Mucosa of stomach (tissue), 1 donor: ENCODE measurements around the gene SKIDA1.
A peak's percentile ranks its signal among the peaks of the same experiment; 100 is the strongest.

Experiments
- H3K27me3 ChIP-seq: one replicate; pipeline ENCODE4 v1.7.0; 2013; ENCODE audit warnings: mild to moderate bottlenecking, low read length; ENCODE audit not compliant: control insufficient read depth, insufficient read depth
- H3K36me3 ChIP-seq: one replicate; pipeline ENCODE4 v1.7.0; 2013; ENCODE audit warnings: low read length; ENCODE audit not compliant: control insufficient read depth, insufficient read depth
- H3K4me1 ChIP-seq: one replicate; pipeline ENCODE4 v1.7.0; 2013; ENCODE audit warnings: mild to moderate bottlenecking, low read length; ENCODE audit not compliant: control insufficient read depth, insufficient read depth
- H3K4me3 ChIP-seq: one replicate; pipeline ENCODE4 v1.7.0; 2013; ENCODE audit warnings: low read length
- H3K9ac ChIP-seq: one replicate; pipeline ENCODE4 v1.7.0; 2013; ENCODE audit warnings: mild to moderate bottlenecking, low read length, moderate library complexity
- H3K9me3 ChIP-seq: one replicate; pipeline ENCODE4 v1.7.0; 2013; ENCODE audit warnings: mild to moderate bottlenecking, low read length, moderate library complexity; ENCODE audit not compliant: control insufficient read depth
- donor health status: Pancreatic carcinoma.

Gene SKIDA1

GRCh38 chr10:21502348-21502740 lies 23.1 kb downstream of the SKIDA1 start:
- no peak overlapping the region for H3K4me3 ChIP-seq
- no peaks in the 10 kb centered on the region for H3K9me3 ChIP-seq
- no peaks in the 10 kb centered on the region for H3K36me3 ChIP-seq
- no peak overlapping the region for H3K9ac ChIP-seq
- peaks cover 3% of the 10 kb centered on the region for H3K4me1 ChIP-seq
- H3K27me3 ChIP-seq = peaks cover 58% of the 10 kb centered on the region

DNA sequence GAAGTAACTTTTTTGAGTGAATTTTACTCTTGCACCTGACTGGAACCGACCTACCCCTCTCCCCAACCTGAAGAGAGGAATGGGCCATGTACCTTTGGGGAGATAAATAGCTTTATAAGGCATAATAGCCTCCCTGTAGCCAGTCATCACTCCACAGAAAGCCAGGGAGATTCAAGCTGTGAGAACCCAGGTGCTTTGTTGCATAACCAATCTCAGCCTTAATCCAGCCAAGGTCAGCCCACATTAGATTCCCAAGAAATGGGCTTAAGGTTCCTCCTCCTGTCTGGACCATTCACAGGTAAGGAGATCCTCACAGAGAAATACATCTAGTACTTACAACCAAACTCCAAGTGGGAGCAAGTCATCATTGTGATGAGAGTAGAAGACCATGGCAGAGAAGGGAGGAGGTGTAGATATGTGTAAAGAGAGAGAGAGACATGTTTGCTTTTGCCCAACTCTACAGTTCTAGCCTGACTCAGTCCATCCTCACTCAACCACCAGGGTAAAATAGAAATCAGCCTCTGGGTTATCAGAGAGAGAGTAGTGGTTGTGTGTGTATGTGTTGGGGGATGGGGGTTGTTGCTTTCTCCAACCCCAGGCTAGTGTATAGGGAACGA lies 23.6 kb downstream of the SKIDA1 start:
- Histone ChIP-seq H3K9me3 (no peaks in the 10 kb centered on the region), H3K36me3 (no peaks in the 10 kb centered on the region), H3K4me1 (peaks cover 8% of the 10 kb centered on the region), H3K9ac (no peak overlapping the region), H3K4me3 (no peak overlapping the region), H3K27me3 (peaks cover 63% of the 10 kb centered on the region)

DNA sequence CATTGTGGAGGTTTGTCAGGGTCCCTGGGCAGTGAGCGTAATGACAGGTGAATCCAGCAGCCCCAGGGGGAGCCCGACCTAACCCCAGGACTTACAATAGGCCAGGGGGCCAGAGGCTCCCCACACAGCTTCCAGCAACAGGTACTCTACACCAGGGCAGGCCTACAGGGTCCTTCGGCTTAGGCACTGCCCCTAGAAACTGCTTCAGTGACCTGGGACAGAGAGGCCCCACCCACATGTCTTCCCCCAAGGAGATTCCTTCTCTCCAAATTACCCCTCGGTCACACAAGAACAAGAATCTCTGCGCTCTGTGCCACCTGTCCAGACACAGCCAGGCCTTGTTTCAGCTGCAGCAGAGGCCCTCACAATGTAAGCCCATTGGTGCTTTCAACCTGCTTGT lies 24.4 kb downstream of the SKIDA1 start:
- H3K27me3 ChIP-seq = peaks cover 67% of the 10 kb centered on the region
- no peak overlapping the region for H3K4me3 ChIP-seq
- H3K9me3 ChIP-seq = no peaks in the 10 kb centered on the region
- no peaks in the 10 kb centered on the region for H3K36me3 ChIP-seq
- H3K9ac ChIP-seq = no peak overlapping the region
- peaks cover 9% of the 10 kb centered on the region for H3K4me1 ChIP-seq

DNA sequence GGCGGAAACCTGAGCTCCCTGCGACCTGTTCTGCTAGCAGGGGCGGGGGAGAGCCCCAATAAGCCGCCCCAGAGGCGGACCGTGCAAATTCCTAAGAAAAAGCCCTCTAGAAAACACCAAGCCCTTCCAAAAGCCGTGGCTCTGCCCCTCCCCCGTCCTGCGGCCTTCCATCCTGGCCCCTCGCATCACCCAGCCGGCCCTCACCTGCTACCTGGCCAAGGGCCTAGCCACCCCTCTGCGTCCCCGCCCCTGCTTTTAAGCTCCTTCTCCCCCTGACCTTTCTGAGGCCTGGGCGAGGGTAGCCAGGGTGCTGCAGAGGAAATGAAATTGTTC lies 24.9 kb downstream of the SKIDA1 start:
- Histone ChIP-seq H3K4me1 (peaks cover 9% of the 10 kb centered on the region), H3K27me3 (peaks cover 67% of the 10 kb centered on the region), H3K36me3 (no peaks in the 10 kb centered on the region), H3K4me3 (no peak overlapping the region), H3K9me3 (no peaks in the 10 kb centered on the region), H3K9ac (no peak overlapping the region)

DNA sequence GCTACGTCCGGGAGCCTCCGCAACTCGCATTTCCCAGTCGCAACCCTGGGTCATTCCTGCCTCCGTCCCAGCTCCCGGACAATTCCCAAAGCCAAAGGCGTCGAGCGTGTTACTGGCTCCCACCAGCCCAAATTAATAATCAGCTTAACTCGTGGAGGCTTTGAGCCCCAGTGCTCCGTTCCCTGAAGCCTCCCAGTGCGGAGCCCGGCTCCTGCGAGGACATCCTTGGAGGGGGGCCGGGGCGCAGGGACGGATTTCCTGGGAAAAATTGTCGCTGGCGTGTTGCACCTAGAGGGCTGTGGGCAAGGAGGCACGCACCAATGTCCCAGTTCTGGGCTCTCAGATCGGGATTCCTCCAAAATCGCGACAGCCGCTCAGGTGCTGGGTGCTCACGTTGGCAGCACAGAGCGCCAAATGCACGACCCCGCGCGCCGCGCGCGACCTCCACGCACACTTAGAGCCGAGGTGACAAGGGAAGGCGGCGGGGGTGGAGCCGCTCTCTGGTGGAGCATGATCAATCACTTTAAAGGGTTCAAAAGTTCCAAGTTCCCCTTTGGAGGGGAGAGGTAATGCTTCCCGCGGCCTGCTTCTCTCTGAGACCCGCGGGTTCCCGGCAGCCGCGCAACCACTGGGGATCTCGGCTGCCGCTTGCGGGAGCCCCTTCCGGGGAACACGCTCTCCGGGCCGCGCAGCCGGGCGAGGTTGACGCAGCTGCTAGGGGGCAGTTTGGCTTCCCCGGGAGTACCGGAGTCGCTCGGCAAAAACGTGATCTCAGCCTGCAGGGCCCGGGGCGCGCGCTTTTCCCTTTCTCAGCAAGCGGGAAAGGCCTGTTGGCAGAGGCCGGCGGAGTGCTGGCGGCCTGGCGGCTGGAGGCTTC lies 25.5 kb downstream of the SKIDA1 start:
- no peaks in the 10 kb centered on the region for H3K9me3 ChIP-seq
- peaks cover 73% of the 10 kb centered on the region for H3K27me3 ChIP-seq
- no peak overlapping the region for H3K9ac ChIP-seq

DNA sequence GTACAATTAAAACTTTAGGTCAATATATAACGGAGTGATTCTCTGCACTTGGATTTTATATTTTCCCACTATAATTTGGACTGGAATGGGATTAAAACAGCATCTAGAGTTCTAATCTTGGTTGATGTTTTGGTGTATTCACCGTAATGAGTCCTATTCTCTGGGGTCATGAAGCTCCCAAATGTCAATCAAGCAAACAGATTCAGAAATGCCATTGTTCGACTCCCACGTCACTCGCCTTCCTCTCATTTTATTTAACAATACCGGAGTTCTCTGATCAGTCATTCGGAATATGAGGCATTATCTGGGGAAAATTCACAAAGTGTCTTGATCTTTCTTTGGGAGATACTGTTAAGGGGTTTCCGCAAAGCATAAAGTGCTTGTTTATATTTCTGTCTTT lies 26.5 kb downstream of the SKIDA1 start:
- Histone ChIP-seq H3K36me3 (no peaks in the 10 kb centered on the region), H3K4me1 (peaks cover 9% of the 10 kb centered on the region), H3K9me3 (no peaks in the 10 kb centered on the region), H3K4me3 (no peak overlapping the region), H3K27me3 (peaks cover 80% of the 10 kb centered on the region), H3K9ac (no peak overlapping the region)

More for the DNA sequence above, 25.5 kb downstream of the SKIDA1 start:
- peaks cover 9% of the 10 kb centered on the region for H3K4me1 ChIP-seq
- no peak overlapping the region for H3K4me3 ChIP-seq
- H3K36me3 ChIP-seq = no peaks in the 10 kb centered on the region

DNA sequence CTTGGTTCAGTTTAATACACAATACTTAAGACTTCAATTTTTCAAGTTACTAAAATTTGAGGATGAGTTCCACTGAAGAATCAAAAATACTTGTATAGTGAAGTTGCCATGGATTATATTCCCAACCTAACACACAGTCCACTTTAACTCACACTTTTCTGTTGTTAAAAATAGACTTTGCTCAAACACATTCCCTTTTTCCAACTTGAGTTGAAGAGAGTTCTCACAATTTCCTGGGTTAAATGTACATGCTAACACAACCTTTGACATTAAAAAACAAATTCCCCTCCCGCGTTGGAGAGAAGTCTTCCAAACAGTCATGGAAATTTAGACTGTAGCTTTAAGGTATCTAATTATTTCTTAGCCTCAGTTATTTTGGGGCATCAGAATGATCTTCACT lies 27.1 kb downstream of the SKIDA1 start:
- Histone ChIP-seq H3K27me3 (peaks cover 82% of the 10 kb centered on the region), H3K36me3 (no peaks in the 10 kb centered on the region), H3K9me3 (no peaks in the 10 kb centered on the region), H3K4me1 (peaks cover 9% of the 10 kb centered on the region), H3K9ac (no peak overlapping the region), H3K4me3 (no peak overlapping the region)

DNA sequence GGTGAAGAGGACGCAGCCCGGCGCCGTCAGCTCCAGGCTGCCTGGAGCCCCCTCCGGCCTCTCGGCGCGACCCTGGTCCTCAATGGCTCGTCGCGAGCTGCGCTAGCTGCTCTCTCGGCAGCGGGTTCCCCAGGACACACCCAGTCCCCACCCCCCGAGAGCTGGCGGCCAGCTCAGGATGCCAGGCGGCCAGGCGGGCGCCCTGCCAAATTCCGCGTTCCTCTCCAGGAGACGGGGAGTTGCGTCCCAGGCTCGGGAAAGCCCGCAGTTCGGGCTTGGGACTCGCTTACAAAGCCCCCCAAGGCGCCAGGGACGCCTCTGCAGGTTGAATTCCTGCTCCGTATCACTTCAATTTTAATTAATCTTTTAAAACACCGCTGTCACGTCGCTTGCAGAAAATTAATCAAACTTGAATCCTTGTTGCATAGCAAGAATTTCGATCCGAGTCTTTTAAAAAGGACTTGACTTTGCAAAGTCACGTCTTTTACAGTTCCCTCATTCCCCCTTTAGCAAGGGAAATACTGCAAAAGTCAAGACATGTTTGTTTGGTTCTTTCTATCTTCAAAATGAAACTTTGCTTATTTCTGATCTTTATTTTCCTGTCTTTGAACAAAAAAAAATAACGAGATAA lies 28.2 kb downstream of the SKIDA1 start:
- H3K9ac ChIP-seq = no peak overlapping the region

GRCh38 chr10:21496343-21497176 lies 28.9 kb downstream of the SKIDA1 start:
- Histone ChIP-seq H3K36me3 (no peaks in the 10 kb centered on the region), H3K4me3 (peak overlapping the region; percentile 50), H3K4me1 (peaks cover 9% of the 10 kb centered on the region), H3K27me3 (peaks cover 76% of the 10 kb centered on the region), H3K9ac (no peak overlapping the region), H3K9me3 (no peaks in the 10 kb centered on the region)

More for the DNA sequence above, 28.2 kb downstream of the SKIDA1 start:
- Histone ChIP-seq H3K9me3 (no peaks in the 10 kb centered on the region), H3K4me1 (peaks cover 9% of the 10 kb centered on the region), H3K36me3 (no peaks in the 10 kb centered on the region), H3K4me3 (peak overlapping the region; percentile 50), H3K27me3 (peaks cover 83% of the 10 kb centered on the region)

- Histone ChIP-seq H3K9ac (peak overlapping the region; percentile 62), H3K9me3 (no peaks in the 10 kb centered on the region), H3K4me1 (peaks cover 9% of the 10 kb centered on the region), H3K4me3 (peak overlapping the region; percentile 63), H3K27me3 (peaks cover 70% of the 10 kb centered on the region), H3K36me3 (no peaks in the 10 kb centered on the region)
These were observed 29.6 kb downstream of the SKIDA1 start for GRCh38 chr10:21495752-21496342.

DNA sequence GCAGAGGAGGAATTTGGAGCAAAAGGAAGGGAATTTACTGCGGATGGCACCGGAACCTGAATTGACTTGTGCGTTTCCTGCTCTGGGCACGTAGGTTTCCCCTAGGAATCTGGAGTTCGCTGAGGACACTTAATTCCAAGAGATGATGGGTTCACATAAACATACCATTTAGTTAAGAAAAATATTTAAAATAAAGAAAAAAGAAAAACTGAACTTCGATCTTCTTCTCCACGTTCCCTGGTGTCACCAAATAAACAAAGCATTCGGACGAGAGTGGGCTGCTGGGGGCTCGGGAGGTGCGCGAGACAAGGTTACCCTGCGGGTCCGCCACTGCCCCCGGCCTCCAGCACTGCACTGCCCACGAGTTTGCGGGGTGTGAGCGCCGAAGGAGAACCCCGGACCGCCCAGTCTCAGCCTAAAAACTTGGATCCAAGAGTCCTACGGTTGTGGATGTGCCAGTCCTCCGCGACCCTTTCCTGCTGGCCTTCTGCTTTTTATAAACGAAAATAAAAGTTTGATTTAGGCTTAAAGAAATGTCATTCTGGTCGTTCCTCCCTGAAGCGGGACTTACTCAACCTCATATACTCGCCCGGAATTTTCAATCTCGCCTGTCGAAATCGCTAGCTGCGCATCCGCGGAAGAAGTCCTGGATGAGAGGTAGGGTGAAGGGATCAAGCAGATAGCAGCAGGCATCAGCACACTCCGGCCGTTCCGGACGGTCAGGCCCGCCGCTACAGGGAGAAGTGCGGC lies 30.3 kb downstream of the SKIDA1 start:
- H3K4me3 ChIP-seq = peak overlapping the region; percentile 63
- H3K9ac ChIP-seq = peak overlapping the region; percentile 62
- peaks cover 63% of the 10 kb centered on the region for H3K27me3 ChIP-seq
- peaks cover 9% of the 10 kb centered on the region for H3K4me1 ChIP-seq
- no peaks in the 10 kb centered on the region for H3K36me3 ChIP-seq
- H3K9me3 ChIP-seq = no peaks in the 10 kb centered on the region
